ENCODE measurements around the gene SLC2A13. TPM values are rescaled to one million over a fixed set of nuclear protein-coding genes. Genes with fewer than 3 reads are reported as not detected.
A peak's percentile ranks its signal among the peaks of the same experiment; 100 is the strongest.
"Not testable (repeated sequence)": the region's sequence is repeated elsewhere in the genome, so short reads cannot be mapped to it uniquely, and the experiment has no call there.

Gene SLC2A13
- total and polyA plus RNA-seq, 11 donors = 1.9 to 17.6 (median 8.5) TPM

DNA sequence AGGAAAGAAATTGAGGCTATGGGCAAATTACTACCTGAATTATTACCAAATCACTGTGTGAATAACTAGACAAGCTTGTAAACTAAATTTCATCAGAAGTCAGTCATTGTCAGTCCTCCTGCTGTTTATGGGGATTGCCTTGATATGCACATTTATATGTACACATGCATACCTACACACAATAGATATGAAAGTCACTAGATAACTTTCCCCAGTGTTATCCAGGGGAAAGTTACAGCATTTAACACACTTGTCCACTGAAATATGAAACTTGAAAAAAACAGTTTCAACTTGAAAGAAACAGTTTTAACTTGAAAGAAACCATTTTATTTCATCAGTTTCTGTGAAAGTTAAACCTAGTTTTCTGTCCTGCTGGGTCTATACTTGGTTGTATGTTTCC, 199.6 kb downstream of the SLC2A13 start:
- DNase-seq = no peak
- no peak overlapping the region for H3K4me3 ChIP-seq
- no peaks in the 10 kb centered on the region for H3K27me3 ChIP-seq
- no peaks in the 10 kb centered on the region for H3K9me3 ChIP-seq
- ATAC-seq = no peak
- intact Hi-C loops (cut with DNase I) = no loop called here
- TF ChIP-seq, protein P1, sequence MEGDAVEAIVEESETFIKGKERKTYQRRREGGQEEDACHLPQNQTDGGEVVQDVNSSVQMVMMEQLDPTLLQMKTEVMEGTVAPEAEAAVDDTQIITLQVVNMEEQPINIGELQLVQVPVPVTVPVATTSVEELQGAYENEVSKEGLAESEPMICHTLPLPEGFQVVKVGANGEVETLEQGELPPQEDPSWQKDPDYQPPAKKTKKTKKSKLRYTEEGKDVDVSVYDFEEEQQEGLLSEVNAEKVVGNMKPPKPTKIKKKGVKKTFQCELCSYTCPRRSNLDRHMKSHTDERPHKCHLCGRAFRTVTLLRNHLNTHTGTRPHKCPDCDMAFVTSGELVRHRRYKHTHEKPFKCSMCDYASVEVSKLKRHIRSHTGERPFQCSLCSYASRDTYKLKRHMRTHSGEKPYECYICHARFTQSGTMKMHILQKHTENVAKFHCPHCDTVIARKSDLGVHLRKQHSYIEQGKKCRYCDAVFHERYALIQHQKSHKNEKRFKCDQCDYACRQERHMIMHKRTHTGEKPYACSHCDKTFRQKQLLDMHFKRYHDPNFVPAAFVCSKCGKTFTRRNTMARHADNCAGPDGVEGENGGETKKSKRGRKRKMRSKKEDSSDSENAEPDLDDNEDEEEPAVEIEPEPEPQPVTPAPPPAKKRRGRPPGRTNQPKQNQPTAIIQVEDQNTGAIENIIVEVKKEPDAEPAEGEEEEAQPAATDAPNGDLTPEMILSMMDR (IDR thresholded peaks at IDR 0.05) = no peak
- TF ChIP-seq POLR2A (IDR thresholded peaks at IDR 0.05) = no peak
- H3K36me3 ChIP-seq = no peaks in the 10 kb centered on the region
- H3K27ac ChIP-seq = no peak overlapping the region
- H3K4me1 ChIP-seq = peaks cover 0 to 24% (median 10%) of the 10 kb centered on the region in 12 donors

DNA sequence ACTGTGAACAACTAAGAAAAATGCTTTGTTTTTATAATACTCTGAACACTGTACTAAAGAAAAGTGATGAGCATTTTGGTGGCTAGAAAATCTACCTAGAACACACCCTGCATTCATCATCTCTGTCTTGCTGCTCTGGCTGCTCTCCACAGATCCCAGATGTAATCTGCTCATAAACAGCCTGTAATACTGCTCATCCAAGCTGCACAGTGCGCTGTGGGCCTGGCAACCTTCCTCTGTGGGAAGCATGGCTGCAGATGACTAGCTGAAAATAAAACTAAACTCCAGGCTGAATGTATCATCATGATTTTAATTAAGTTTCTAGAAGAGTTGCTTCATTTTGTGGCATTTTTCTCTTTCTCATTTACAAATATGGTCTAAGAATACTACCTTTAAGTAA, 200.7 kb downstream of the SLC2A13 start:
- Histone ChIP-seq H3K36me3 (no peaks in the 10 kb centered on the region), H3K27ac (peak overlapping the region in 2 of 12 donors; percentile 11 to 40), H3K9me3 (no peaks in the 10 kb centered on the region), H3K27me3 (no peaks in the 10 kb centered on the region), H3K4me3 (no peak overlapping the region), H3K4me1 (peaks cover 0 to 24% (median 10%) of the 10 kb centered on the region in 12 donors)
- intact Hi-C loops (cut with DNase I) = no loop called here
- ATAC-seq (peak; percentile 69 to 81 (median 76)), DNase-seq (peak; percentile 40 to 68 (median 44))
- WGBS, 4 donors = 27 to 76% (median 52%) methylated on average over 1 of the region's 1 CpG
- TF ChIP-seq, protein P1 (IDR thresholded peaks at IDR 0.05) = no peak
- no peak for TF ChIP-seq POLR2A (IDR thresholded peaks at IDR 0.05)

DNA sequence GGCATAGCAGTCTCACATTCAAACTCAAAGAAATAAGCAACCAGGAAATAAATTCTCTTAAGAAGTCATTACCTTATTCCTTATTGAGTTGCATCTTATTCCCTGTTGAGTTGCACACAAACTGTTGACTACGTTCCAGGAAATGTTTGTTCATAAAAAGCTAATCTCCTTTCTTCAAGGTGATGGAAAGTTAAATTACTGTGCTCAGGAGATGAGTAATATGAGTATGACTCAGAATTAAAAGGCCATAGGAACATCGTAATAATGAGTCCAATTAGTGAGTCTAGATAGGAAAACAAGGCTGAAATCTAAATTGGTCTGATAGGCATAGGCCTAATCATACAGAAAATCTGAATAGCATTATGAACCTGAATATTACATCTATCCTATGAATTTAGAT, 203.1 kb downstream of the SLC2A13 start:
- Histone ChIP-seq H3K27ac (no peak overlapping the region), H3K27me3 (no peaks in the 10 kb centered on the region), H3K4me3 (no peak overlapping the region), H3K4me1 (peaks cover 0 to 24% (median 10%) of the 10 kb centered on the region in 12 donors), H3K36me3 (no peaks in the 10 kb centered on the region), H3K9me3 (no peaks in the 10 kb centered on the region)
- intact Hi-C loops (cut with DNase I) = no loop called here
- no peak for ATAC-seq
- TF ChIP-seq, protein P1 (IDR thresholded peaks at IDR 0.05) = no peak
- no peak for TF ChIP-seq POLR2A (IDR thresholded peaks at IDR 0.05)
- WGBS, 4 donors = 70 to 76% (median 75%) methylated on average over 2 of the region's 2 CpGs
- no peak for DNase-seq

DNA sequence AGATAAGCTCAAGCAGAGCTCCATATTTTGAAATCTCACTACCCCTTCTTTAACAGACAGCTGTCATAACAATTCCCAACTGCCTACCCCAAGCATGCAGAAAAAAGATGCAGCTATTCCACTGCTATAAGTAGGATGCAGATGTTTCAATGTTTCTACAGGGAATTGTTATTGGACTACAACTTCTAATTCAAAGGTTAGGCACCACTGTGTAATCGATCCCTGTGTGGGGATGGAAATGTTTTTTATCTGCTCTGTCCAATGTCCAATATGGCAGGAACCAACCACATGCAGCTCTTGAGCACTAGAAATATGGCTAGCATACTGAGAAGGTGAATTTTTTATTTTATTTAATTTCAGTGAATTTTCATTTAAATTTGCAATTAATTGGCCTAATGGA, 208.6 kb downstream of the SLC2A13 start:
- no peaks in the 10 kb centered on the region for H3K9me3 ChIP-seq
- no peaks in the 10 kb centered on the region for H3K36me3 ChIP-seq
- DNase-seq = no peak
- no peak overlapping the region for H3K27ac ChIP-seq
- intact Hi-C loops (cut with DNase I) = no loop called here
- no peak for TF ChIP-seq POLR2A (IDR thresholded peaks at IDR 0.05)
- TF ChIP-seq, protein P1 (IDR thresholded peaks at IDR 0.05) = no peak
- H3K27me3 ChIP-seq = no peaks in the 10 kb centered on the region
- H3K4me3 ChIP-seq = no peak overlapping the region
- 68 to 95% (median 80%) methylated on average over 1 of the region's 1 CpG for WGBS, 4 donors
- ATAC-seq = no peak
- peaks cover 0 to 1% (median 0%) of the 10 kb centered on the region in 12 donors for H3K4me1 ChIP-seq

DNA sequence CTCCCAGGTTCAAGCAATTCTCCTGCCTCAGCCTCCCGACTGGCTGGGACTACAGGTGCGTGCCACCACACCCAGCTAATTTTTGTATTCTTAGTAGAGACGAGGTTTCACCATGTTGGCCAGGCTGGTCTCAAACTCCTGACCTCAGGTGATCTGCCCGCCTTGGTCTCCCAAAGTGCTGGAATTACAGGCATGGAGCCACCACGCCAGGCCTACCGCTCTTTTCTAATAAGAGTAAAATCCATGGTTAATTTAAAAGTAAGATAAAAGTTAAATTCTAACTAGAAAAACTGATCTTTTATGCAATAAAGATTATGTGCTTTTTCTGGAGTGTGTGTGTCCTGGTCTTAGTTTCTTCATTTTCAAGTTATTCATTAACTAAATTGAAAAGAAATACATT, 212.5 kb downstream of the SLC2A13 start:
- DNase-seq; ATAC-seq; H3K27ac ChIP-seq; H3K4me3 ChIP-seq; H3K27me3 ChIP-seq; H3K4me1 ChIP-seq; H3K9me3 ChIP-seq; H3K36me3 ChIP-seq; intact Hi-C loops (cut with DNase I): not testable (repeated sequence)
- 98 to 99% (median 99%) methylated on average over 6 of the region's 6 CpGs for WGBS, 4 donors
